NB4 (cell line): Measurements from ENCODE around the gene GAB2.

Experiments used
- DNase-seq: peaks from one replicate; pipeline ENCODE4 v3.0.0; 2010; ENCODE audit warnings: low read depth
- H3K4me3 ChIP-seq: one replicate; pipeline ENCODE4 v1.5.1; 2011; ENCODE audit warnings: mild to moderate bottlenecking, low read depth, low read length, moderate library complexity
- CTCF ChIP-seq: IDR thresholded peaks from one replicate; pipeline ENCODE4 v1.5.1; 2012; ENCODE audit warnings: low read depth, low read length
- MAX ChIP-seq: IDR thresholded peaks from 2 replicates; pipeline ENCODE4 v1.6.1; 2011; ENCODE audit warnings: low read depth, low read length
- MYC ChIP-seq: IDR thresholded peaks from 2 replicates; pipeline ENCODE4 v1.6.1; 2011; ENCODE audit warnings: low read depth, low read length
- POLR2A ChIP-seq: IDR thresholded peaks from 2 replicates; pipeline ENCODE4 v1.6.1; 2011; ENCODE audit warnings: mild to moderate bottlenecking; ENCODE audit not compliant: insufficient read length; ENCODE audit errors: extremely low read depth

GAB2 gene

GRCh38 chr11:78408619-78409018 is 9.0 kb downstream of the GAB2 start:
- H3K4me3 ChIP-seq = no peak overlapping the region
- no peak for TF ChIP-seq POLR2A
- TF ChIP-seq CTCF = no peak
- TF ChIP-seq MYC = no peak
- no peak for TF ChIP-seq MAX
- no peak for DNase-seq

GRCh38 chr11:78406568-78407196 is 10.9 kb downstream of the GAB2 start:
- peak; percentile 18 for DNase-seq
- no peak overlapping the region for H3K4me3 ChIP-seq
- no peak for TF ChIP-seq POLR2A
- TF ChIP-seq MAX = no peak
- TF ChIP-seq MYC = no peak
- no peak for TF ChIP-seq CTCF

- TF ChIP-seq MAX = no peak
- TF ChIP-seq POLR2A = no peak
- TF ChIP-seq CTCF = no peak
- TF ChIP-seq MYC = no peak
- no peak for DNase-seq
- H3K4me3 ChIP-seq = no peak overlapping the region
Measured at GRCh38 chr11:78405805-78406204, 11.8 kb downstream of the GAB2 start.

- no peak for TF ChIP-seq CTCF
- TF ChIP-seq MYC = no peak
- TF ChIP-seq POLR2A = no peak
- no peak for TF ChIP-seq MAX
- H3K4me3 ChIP-seq = no peak overlapping the region
Measured at GRCh38 chr11:78403781-78404180, 13.8 kb downstream of the GAB2 start.

GRCh38 chr11:78402847-78403246 is 14.8 kb downstream of the GAB2 start:
- DNase-seq = peak; percentile 21
- no peak for TF ChIP-seq MYC
- TF ChIP-seq CTCF = no peak
- TF ChIP-seq MAX = no peak

More at GRCh38 chr11:78403781-78404180, 13.8 kb downstream of the GAB2 start:
- no peak for DNase-seq

More at GRCh38 chr11:78402847-78403246, 14.8 kb downstream of the GAB2 start:
- H3K4me3 ChIP-seq = no peak overlapping the region
